ENCODE results near the gene RB1. TPM values are rescaled to one million over a fixed set of nuclear protein-coding genes. Genes with fewer than 3 reads are reported as not detected.
A peak's percentile ranks its signal among the peaks of the same experiment; 100 is the strongest.

The RB1 gene
- total and polyA plus RNA-seq, 2 donors (not counting 1 experiment from before 2014, with no cell fraction given) = 24.0 to 70.4 TPM

DNA sequence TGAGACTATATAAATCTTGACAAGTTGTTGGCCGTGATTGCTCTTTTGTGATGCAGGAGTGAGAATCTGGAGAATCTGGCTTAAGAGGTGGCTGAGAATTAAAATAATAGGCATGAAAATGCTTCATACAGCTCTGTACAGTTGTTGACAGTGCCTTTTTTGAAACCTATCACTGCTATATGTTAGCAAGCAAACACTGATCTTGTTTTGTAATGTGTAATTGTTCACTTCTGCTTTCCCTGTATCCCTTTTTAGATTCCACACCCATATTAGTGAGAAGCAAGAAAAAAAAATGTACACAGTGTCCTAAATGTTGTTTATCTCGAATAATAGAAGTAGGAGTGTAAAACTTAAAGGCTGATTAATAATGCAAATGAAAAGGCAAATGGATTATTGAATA lies 39.5 kb upstream of the RB1 start:
- Histone ChIP-seq H3K27me3 (replicated peaks in 1 of 4; ENCODE audit: control extremely low read depth in 1 of 4, control insufficient read depth in 3 of 4, insufficient read depth in 4 of 4, low read length in 3 of 4) (no peaks in the 10 kb centered on the region), H2AFZ (ENCODE audit: insufficient read depth, low read depth, low read length, poor library complexity, severe bottlenecking) (no peak overlapping the region), H3K4me2 (replicated peaks; ENCODE audit: low read depth, low read length, poor library complexity, severe bottlenecking) (peak overlapping the region; percentile 78), H3K36me3 (replicated peaks in 1 of 2; ENCODE audit: control extremely low read depth in 1 of 2, control insufficient read depth in 1 of 2, extremely low read depth in 1 of 2, insufficient read depth in 2 of 2, low read length in 1 of 2) (peaks cover 6 to 41% of the 10 kb centered on the region in 2 experiments), H3K27ac (ENCODE audit: low read length in 2 of 2) (peak overlapping the region; percentile 67 to 80), H3K9ac (ENCODE audit: low read length) (peak overlapping the region; percentile 46), H3K79me2 (ENCODE audit: control insufficient read depth, insufficient read depth, low read length) (no peaks in the 10 kb centered on the region), H3K9me3 (ENCODE audit: control extremely low read depth in 1 of 3, control insufficient read depth in 2 of 3, insufficient read depth in 1 of 3, low read length in 2 of 3) (peaks cover 0 to 1% (median 0%) of the 10 kb centered on the region in 3 donors), H3K4me3 (ENCODE audit: control extremely low read depth in 1 of 5, extremely low read depth in 1 of 5, insufficient read depth in 1 of 5, low read depth in 2 of 5, low read length in 4 of 5) (peak overlapping the region in 1 of 5 experiments; percentile 53), H4K20me1 (ENCODE audit: control insufficient read depth, insufficient read depth, low read length, poor library complexity, severe bottlenecking) (peaks cover 6% of the 10 kb centered on the region), H3K4me1 (ENCODE audit: control insufficient read depth in 2 of 2, insufficient read depth in 2 of 2, low read length in 2 of 2) (peaks cover 44 to 47% of the 10 kb centered on the region in 2 donors)
- Mint-ChIP-seq H3K4me1 (peaks cover 47% of the 10 kb centered on the region), H3K4me3 (peak overlapping the region; percentile 70), H3K9me3 (ENCODE audit: insufficient read depth) (no peaks in the 10 kb centered on the region), H3K27ac (peak overlapping the region; percentile 80), H3K27me3 (no peaks in the 10 kb centered on the region)
- CTCF ChIA-PET = interaction anchor here (0.8 to 1.6 kb wide), 3 partner anchors 28 to 102 kb away, joined by 3 to 5 read pairs (median 4); no protein-coding TSS in a partner anchor
- no peak for TF ChIP-seq EZH2 (IDR thresholded peaks at IDR 0.05; ENCODE audit: borderline replicate concordance, insufficient read depth, low read depth, low read length, poor library complexity, severe bottlenecking)
- TF ChIP-seq, protein P1, sequence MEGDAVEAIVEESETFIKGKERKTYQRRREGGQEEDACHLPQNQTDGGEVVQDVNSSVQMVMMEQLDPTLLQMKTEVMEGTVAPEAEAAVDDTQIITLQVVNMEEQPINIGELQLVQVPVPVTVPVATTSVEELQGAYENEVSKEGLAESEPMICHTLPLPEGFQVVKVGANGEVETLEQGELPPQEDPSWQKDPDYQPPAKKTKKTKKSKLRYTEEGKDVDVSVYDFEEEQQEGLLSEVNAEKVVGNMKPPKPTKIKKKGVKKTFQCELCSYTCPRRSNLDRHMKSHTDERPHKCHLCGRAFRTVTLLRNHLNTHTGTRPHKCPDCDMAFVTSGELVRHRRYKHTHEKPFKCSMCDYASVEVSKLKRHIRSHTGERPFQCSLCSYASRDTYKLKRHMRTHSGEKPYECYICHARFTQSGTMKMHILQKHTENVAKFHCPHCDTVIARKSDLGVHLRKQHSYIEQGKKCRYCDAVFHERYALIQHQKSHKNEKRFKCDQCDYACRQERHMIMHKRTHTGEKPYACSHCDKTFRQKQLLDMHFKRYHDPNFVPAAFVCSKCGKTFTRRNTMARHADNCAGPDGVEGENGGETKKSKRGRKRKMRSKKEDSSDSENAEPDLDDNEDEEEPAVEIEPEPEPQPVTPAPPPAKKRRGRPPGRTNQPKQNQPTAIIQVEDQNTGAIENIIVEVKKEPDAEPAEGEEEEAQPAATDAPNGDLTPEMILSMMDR (IDR thresholded peaks at IDR 0.05) = no peak
- intact Hi-C loops (cut with micrococcal nuclease) = loop anchor here (2.0 kb wide), 2 partner anchors 29 to 55 kb away; no protein-coding TSS in a partner anchor
- POLR2A ChIA-PET = interaction anchor here (1.1 to 2.4 kb wide), 3 partner anchors 29 to 40 kb away, joined by 3 to 11 read pairs (median 4); partner anchors contain the start of genes ITM2B and RB1
- no peak for DNase-seq
- WGBS (ENCODE audit: insufficient coverage) = no CpG with 5 or more reads among the region's 2 CpGs
- ATAC-seq (ENCODE audit: low read depth) = no peak

DNA sequence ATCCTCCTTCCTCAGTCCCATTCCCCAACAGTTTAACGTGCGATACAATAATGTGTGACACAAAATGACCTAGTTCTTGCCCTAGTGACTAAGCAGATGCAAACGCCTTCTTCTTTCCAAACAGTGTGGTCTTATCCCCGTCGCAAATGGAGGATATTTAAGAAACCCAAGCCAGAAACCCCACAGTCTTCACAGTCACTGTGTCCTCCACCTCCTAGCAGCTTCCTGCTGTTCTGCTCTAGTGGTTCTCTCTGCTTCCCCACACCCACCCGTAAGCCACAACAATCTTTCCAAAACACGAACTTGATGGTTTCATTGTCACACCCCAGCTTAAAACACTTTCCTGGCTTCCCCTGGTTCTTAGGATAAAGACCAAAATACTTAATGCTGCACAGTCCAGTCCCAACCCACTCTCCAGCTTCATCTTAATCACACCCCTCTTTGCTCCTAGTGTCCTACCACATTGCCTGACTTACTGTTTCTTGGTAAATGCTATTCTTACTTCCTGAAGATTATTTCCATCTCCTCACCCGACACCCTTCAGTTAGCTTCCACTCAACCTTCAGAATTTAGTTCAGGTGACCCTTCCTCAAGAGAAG lies 38.2 kb upstream of the RB1 start:
- H2AFZ ChIP-seq (ENCODE audit: insufficient read depth, low read depth, low read length, poor library complexity, severe bottlenecking) = peak overlapping the region; percentile 27
- peak; percentile 73 for DNase-seq
- peak overlapping the region; percentile 78 for H3K4me2 ChIP-seq (replicated peaks; ENCODE audit: low read depth, low read length, poor library complexity, severe bottlenecking)
- no peaks in the 10 kb centered on the region for H3K79me2 ChIP-seq (ENCODE audit: control insufficient read depth, insufficient read depth, low read length)
- H4K20me1 ChIP-seq (ENCODE audit: control insufficient read depth, insufficient read depth, low read length, poor library complexity, severe bottlenecking) = no peaks in the 10 kb centered on the region
- peak overlapping the region; percentile 92 for H3K27ac Mint-ChIP-seq
- no peaks in the 10 kb centered on the region for H3K27me3 Mint-ChIP-seq
- TF ChIP-seq EZH2 (IDR thresholded peaks at IDR 0.05; ENCODE audit: borderline replicate concordance, insufficient read depth, low read depth, low read length, poor library complexity, severe bottlenecking) = no peak
- TF ChIP-seq, protein P1 (IDR thresholded peaks at IDR 0.05) = no peak
- peaks cover 44 to 47% of the 10 kb centered on the region in 2 donors for H3K4me1 ChIP-seq (ENCODE audit: control insufficient read depth in 2 of 2, insufficient read depth in 2 of 2, low read length in 2 of 2)
- no peaks in the 10 kb centered on the region for H3K27me3 ChIP-seq (replicated peaks in 1 of 4; ENCODE audit: control extremely low read depth in 1 of 4, control insufficient read depth in 3 of 4, insufficient read depth in 4 of 4, low read length in 3 of 4)
- ChIA-PET POLR2A (interaction anchor here (2.4 kb wide), 1 partner anchor 39 kb away, joined by 11 read pairs; the partner anchor contains the start of gene RB1), CTCF (interaction anchor here (0.8 to 2.7 kb wide), 8 partner anchors 20 to 315 kb away, joined by 3 to 6 read pairs (median 3); partner anchors contain the start of genes ITM2B and MED4)
- ATAC-seq (ENCODE audit: low read depth) = peak; percentile 91
- H3K4me3 Mint-ChIP-seq = peak overlapping the region; percentile 86
- peak overlapping the region; percentile 46 for H3K9ac ChIP-seq (ENCODE audit: low read length)
- H3K27ac ChIP-seq (ENCODE audit: low read length in 2 of 2) = peak overlapping the region; percentile 67 to 80
- H3K4me1 Mint-ChIP-seq = peaks cover 51% of the 10 kb centered on the region
- intact Hi-C loops (cut with micrococcal nuclease) = loop anchor here (1.0 to 2.0 kb wide), 3 partner anchors 31 to 53 kb away; no protein-coding TSS in a partner anchor
- peaks cover 6 to 31% of the 10 kb centered on the region in 2 experiments for H3K36me3 ChIP-seq (replicated peaks in 1 of 2; ENCODE audit: control extremely low read depth in 1 of 2, control insufficient read depth in 1 of 2, extremely low read depth in 1 of 2, insufficient read depth in 2 of 2, low read length in 1 of 2)
- no peaks in the 10 kb centered on the region for H3K9me3 Mint-ChIP-seq (ENCODE audit: insufficient read depth)
- H3K9me3 ChIP-seq (ENCODE audit: control extremely low read depth in 1 of 3, control insufficient read depth in 2 of 3, insufficient read depth in 1 of 3, low read length in 2 of 3) = peaks cover 0 to 1% (median 0%) of the 10 kb centered on the region in 3 donors
- WGBS (ENCODE audit: insufficient coverage) = 18% methylated on average over 8 of the region's 8 CpGs
- peak overlapping the region in 3 of 5 experiments; percentile 29 to 53 (median 31) for H3K4me3 ChIP-seq (ENCODE audit: control extremely low read depth in 1 of 5, extremely low read depth in 1 of 5, insufficient read depth in 1 of 5, low read depth in 2 of 5, low read length in 4 of 5)

Data from B cell (primary cell).